ENCODE data around the gene TRDMT1. TPM values are rescaled to one million over a fixed set of nuclear protein-coding genes. Genes with fewer than 3 reads are reported as not detected.

Gene TRDMT1
- total RNA-seq, 1 experiment from 2014 or later = 20.2 TPM

DNA sequence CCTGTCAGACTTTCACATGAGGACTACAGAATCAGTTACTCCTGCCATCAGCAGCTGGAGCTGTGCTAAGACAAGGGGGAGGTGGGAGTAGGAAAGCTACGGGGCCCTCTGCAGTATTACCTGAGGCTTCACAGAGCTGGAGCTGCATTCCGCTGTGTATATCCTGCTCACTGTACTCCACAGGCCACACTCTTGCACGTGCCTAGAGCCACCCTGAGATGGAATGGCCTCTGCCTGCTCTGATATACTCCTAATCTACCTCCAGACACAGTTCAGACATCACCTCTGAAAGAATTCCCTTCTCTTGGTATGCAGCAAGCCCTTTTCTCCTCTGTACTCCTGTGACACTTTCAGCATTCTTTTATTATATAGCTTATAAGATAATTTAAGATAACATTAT is 34.8 kb downstream of the TRDMT1 start:
- Histone ChIP-seq H3K4me2 (ENCODE audit: insufficient read depth, insufficient read length, low read length) (no peak overlapping the region), H2AK5ac (ENCODE audit: insufficient read length, low read length) (no peak overlapping the region), H3K9me3 (ENCODE audit: control insufficient read depth, low read depth, low read length) (no peaks in the 10 kb centered on the region), H3K27ac (ENCODE audit: insufficient read length, low read depth, low read length) (no peak overlapping the region), H3K56ac (ENCODE audit: insufficient read length, low read depth, low read length) (no peak overlapping the region), H4K5ac (ENCODE audit: insufficient read length, low read depth, low read length) (peak overlapping the region; percentile 17), H4K8ac (replicated peaks; ENCODE audit: insufficient read length, low read depth, low read length) (no peak overlapping the region), H2AFZ (ENCODE audit: low read length) (no peak overlapping the region), H4K91ac (ENCODE audit: insufficient read length, low read depth, low read length) (no peak overlapping the region), H3K23ac (ENCODE audit: insufficient read length, low read depth, low read length) (no peak overlapping the region), H3K23me2 (ENCODE audit: insufficient read length, low read depth, low read length, poor library complexity, severe bottlenecking) (no peaks in the 10 kb centered on the region), H2BK120ac (ENCODE audit: low read depth, low read length, poor library complexity, severe bottlenecking) (no peak overlapping the region), H3K27me3 (ENCODE audit: insufficient read depth, low read length) (no peaks in the 10 kb centered on the region), H3K18ac (ENCODE audit: insufficient read length, low read depth, low read length) (no peak overlapping the region), H3T11ph (ENCODE audit: low read length) (no peak overlapping the region), H3K4ac (ENCODE audit: low read depth, low read length) (no peak overlapping the region), H3K4me1 (ENCODE audit: insufficient read depth, low read length) (no peaks in the 10 kb centered on the region), H2BK15ac (ENCODE audit: low read depth, low read length) (no peak overlapping the region), H3K79me2 (ENCODE audit: insufficient read depth, low read length) (no peaks in the 10 kb centered on the region), H2BK20ac (ENCODE audit: low read depth, low read length, poor library complexity, severe bottlenecking) (no peak overlapping the region), H4K20me1 (ENCODE audit: control insufficient read depth, insufficient read depth, insufficient read length) (no peaks in the 10 kb centered on the region), H3K14ac (ENCODE audit: insufficient read depth, low read length) (no peak overlapping the region; the same call in 1 of the 2 replicates), H2BK12ac (ENCODE audit: insufficient read length, low read depth, low read length) (no peak overlapping the region), H2BK5ac (ENCODE audit: insufficient read length, low read length) (no peak overlapping the region), H3K9ac (ENCODE audit: extremely low read depth, insufficient read length, low read length) (no peak overlapping the region), H3K79me1 (ENCODE audit: insufficient read depth, low read depth, low read length, poor library complexity, severe bottlenecking) (no peaks in the 10 kb centered on the region)
- Mint-ChIP-seq H3K9me3 (no peaks in the 10 kb centered on the region), H3K4me1 (peaks cover 5 to 8% of the 10 kb centered on the region in 2 experiments; a peak in 3 of 4 replicates), H3K36me3 (ENCODE audit: insufficient read depth in 1 of 3, low read depth in 3 of 3) (peaks cover 0 to 5% (median 3%) of the 10 kb centered on the region in 3 experiments; a peak in 1 of 7 replicates), H3K4me3 (no peak overlapping the region), H3K27me3 (ENCODE audit: low read depth) (no peaks in the 10 kb centered on the region), H3K27ac (no peak overlapping the region; a peak in 1 of 7 replicates)
- TF ChIP-seq, protein P1, sequence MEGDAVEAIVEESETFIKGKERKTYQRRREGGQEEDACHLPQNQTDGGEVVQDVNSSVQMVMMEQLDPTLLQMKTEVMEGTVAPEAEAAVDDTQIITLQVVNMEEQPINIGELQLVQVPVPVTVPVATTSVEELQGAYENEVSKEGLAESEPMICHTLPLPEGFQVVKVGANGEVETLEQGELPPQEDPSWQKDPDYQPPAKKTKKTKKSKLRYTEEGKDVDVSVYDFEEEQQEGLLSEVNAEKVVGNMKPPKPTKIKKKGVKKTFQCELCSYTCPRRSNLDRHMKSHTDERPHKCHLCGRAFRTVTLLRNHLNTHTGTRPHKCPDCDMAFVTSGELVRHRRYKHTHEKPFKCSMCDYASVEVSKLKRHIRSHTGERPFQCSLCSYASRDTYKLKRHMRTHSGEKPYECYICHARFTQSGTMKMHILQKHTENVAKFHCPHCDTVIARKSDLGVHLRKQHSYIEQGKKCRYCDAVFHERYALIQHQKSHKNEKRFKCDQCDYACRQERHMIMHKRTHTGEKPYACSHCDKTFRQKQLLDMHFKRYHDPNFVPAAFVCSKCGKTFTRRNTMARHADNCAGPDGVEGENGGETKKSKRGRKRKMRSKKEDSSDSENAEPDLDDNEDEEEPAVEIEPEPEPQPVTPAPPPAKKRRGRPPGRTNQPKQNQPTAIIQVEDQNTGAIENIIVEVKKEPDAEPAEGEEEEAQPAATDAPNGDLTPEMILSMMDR (conservative IDR thresholded peaks at IDR 0.05) = no peak
- no peak for DNase-seq
- no CpG with 5 or more reads among the region's 3 CpGs for WGBS (ENCODE audit: extremely low coverage, insufficient read length, low lambda C conversion rate)

Data from H9 (cell line).